Fibroblast of lung (primary cell): ENCODE measurements around the gene NRDC.

ENCODE experiments used
- CTCF ChIP-seq, 2 donors: IDR thresholded peaks in 1 of 2; conservative IDR thresholded peaks in 1 of 2; 1 replicate in 1 of 2; 2 replicates in 1 of 2; pipeline ENCODE4 v1.5.1; 2011 to 2012; ENCODE audit warnings: low read length in 2 of 2, control low read depth in 1 of 2, inconsistent platforms in 1 of 2, low read depth in 1 of 2, mild to moderate bottlenecking in 1 of 2
- EZH2 ChIP-seq: IDR thresholded peaks from 2 replicates; pipeline ENCODE4 v1.5.1; 2012; ENCODE audit warnings: low read length, control low read depth, mild to moderate bottlenecking; ENCODE audit errors: missing control alignments

- no peak for TF ChIP-seq CTCF (conservative IDR thresholded peaks at IDR 0.05 in 1 of 2, IDR thresholded peaks at IDR 0.05 in 1 of 2; ENCODE audit: low read depth in 1 of 2, low read length in 2 of 2)
- no peak for TF ChIP-seq EZH2
Observed at GRCh38 chr1:51819810-51820209, 58.7 kb downstream of the NRDC start.
